LHCN-M2 (cell line): ENCODE results near the gene SUSD6. TPM values are rescaled to one million over a fixed set of nuclear protein-coding genes. Genes with fewer than 3 reads are reported as not detected.

ENCODE experiments used
- DNase-seq: peaks from one replicate; pipeline ENCODE4 v3.0.0-alpha.2; 2012; ENCODE audit warnings: low read depth
- total RNA-seq: library from RNA; depleted of rRNA; stranded (reverse); fragments of >200 nt; gene quantifications from 2 replicates; pipeline ENCODE4 v1.2.3, GENCODE V29; 2014; rRNA removed

Gene SUSD6
- total RNA-seq, 1 experiment from 2014 or later: 6.8 TPM

DNA sequence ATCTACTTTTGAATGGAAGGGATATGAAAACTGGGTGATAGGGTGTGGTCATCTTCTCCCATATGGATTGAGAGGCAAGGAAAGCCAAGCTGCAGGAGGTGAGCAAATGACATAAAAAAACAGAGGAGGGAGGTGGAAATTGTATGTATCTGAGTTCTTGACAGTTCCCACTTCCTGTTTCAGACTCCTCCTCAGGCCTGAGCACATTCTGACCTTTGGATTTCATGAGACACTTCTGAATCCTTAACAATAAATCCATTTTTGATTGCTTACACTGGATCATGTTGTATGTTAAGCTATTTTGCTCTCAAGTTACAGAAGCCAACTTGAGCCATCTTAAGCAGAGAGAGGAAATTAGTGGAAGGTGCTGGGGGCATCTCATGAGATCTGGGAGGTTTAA lies 143.9 kb downstream of the SUSD6 start:
- no peak for DNase-seq

DNA sequence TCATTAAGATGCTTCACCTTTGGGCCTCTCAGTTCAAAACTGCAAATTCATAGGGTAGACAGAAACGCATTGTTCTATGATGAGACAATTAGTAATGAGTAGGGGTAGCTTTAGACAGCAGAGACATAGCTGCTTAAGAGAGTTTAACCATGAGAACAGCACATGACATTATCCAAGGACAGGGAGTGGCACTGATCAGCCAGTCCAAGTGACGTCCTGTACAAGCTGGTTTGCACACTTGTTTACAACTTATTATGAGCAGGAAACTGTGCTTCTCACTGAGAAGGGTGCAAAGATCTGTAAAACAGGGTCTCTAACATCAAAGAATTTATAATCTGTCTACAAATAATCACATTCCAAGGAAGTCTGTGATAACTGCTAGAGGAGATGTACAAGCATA lies 144.4 kb downstream of the SUSD6 start:
- no peak for DNase-seq

DNA sequence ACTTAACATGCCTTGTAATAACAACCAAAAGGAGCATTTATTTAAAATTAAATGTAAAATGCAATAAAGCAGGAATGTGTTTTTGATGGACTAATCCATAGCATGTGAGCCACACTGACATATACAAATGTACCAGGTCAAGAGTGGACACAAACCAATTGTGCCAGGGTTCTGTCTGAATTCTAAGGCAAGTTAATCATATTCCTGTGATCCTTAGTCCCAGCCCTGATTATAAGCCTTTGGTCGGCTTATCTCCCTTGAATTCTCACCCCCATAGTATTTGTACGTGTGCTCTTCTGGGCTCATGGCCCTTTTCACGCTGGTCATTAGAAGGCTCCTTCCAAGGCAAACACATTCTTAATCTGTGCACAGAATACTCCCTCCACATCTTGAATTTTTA lies 144.9 kb downstream of the SUSD6 start:
- no peak for DNase-seq

DNA sequence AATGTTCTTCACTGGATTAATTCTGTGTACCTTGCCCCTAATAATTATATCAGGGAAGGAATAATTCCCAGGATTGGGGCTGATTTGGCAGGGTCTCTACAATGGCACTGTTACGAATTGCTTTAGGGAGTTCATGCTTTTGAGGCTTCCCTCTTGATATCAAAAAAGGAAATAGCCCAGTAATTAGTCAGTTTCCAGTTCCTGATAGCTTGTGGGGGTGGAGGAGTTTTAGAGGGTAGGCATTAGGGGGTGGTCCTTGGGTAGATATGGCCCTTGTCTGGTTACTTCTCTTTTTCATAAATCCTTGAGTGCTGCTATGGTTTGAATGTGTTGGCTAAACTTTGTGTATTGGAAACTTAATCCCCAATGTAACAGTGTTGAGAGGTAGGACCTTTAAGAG lies 149.4 kb downstream of the SUSD6 start:
- no peak for DNase-seq

DNA sequence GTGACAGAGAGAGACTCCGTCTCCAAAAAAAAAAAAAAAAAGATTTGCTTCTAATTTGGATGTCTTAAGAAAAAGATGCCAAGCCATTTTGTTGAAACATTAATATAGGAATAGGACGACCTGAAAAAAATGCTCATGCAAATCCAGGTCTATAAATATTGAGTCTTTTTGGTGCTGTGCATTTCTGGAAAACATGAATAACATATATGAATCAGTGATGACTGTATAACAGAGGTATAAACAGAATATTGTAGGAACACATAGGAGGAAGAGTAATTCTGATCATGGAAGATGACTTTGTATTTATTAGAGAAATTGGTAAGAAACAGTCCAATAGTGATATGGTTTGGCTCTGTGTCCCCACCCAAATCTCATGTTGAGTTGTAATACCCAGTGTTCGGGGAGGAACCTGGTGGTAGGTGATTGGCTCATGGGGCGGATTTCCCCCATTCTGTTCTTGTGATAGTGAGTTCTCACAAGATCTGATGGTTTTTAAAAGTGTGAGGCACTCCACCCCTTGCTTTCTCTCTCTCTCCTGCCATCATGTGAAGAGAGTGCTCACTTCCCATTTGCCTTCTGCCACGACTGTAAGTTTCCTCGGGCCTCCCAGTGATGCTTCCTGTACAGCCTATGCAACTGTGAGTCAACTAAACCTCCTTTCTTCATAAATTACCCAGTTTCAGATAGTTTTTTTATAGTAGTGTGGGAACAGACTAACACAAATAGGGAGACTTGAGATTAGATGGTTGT lies 152.5 kb downstream of the SUSD6 start:
- no peak for DNase-seq

Other genes starting within 250 kb of the SUSD6 start
- gene ERH, start 213.3 kb upstream of the SUSD6 start, total RNA-seq: 147 and 159 TPM in 2 replicates
- 73.9 and 76.1 TPM in 2 replicates for gene SLC39A9, start 212.9 kb upstream of the SUSD6 start, total RNA-seq
- 0.06 TPM in 1 of 2 replicates, not detected in the other for gene PLEKHD1, start 126.9 kb upstream of the SUSD6 start, total RNA-seq
- not detected in 2 replicates for gene CCDC177, start 36.7 kb upstream of the SUSD6 start, total RNA-seq
- gene SRSF5, start 155.5 kb downstream of the SUSD6 start, total RNA-seq: 118 and 126 TPM in 2 replicates
- not detected in 2 replicates for gene SLC10A1, start 185.6 kb downstream of the SUSD6 start, total RNA-seq